AG04449 (cell line): Measurements from ENCODE around the gene BMP6.
A peak's percentile ranks its signal among the peaks of the same experiment; 100 is the strongest.

Experiments used
- CTCF ChIA-PET: fragments of 350-600 bp; formaldehyde crosslinking; extraction: SDS; loops from one replicate; lab custom pipeline; 2021; ENCODE audit warnings: antibody characterized with exemption; lab: Yijun Ruan, JAX
- POLR2A ChIA-PET: fragments of 400-600, 350-600 bp; formaldehyde crosslinking; extraction: SDS; loops from one replicate; lab custom pipeline; 2020; ENCODE audit warnings: antibody characterized with exemption, inconsistent platforms; lab: Yijun Ruan, JAX
- DNase-seq: peaks from one replicate; pipeline ENCODE4 v3.0.0-alpha.2; 2010; ENCODE audit warnings: low read depth, low spot score
- H3K4me3 ChIP-seq: 2 replicates; pipeline ENCODE4 v1.5.1; 2011; ENCODE audit warnings: low read depth, mild to moderate bottlenecking, control low read depth, low read length
- CTCF ChIP-seq: IDR thresholded peaks from one replicate; pipeline ENCODE4 v1.5.1; 2011; ENCODE audit warnings: mild to moderate bottlenecking, moderate library complexity, low read length, control low read depth, inconsistent platforms; ENCODE audit not compliant: insufficient read depth; ENCODE audit errors: missing control alignments

The BMP6 gene

GRCh38 chr6:7693827-7694226 is 32.1 kb upstream of the BMP6 start:
- DNase-seq = no peak
- no peak overlapping the region for H3K4me3 ChIP-seq
- ChIA-PET CTCF (interaction anchor here (0.9 kb wide), 1 partner anchor 10 kb away, joined by 6 read pairs; no protein-coding TSS in a partner anchor), POLR2A (interaction anchor here (0.6 kb wide), 2 partner anchors 32 to 121 kb away, joined by 3 to 4 read pairs; no protein-coding TSS in a partner anchor)
- TF ChIP-seq CTCF = no peak

GRCh38 chr6:7696061-7696460 is 29.8 kb upstream of the BMP6 start:
- TF ChIP-seq CTCF = no peak
- ChIA-PET CTCF (no interaction called here), POLR2A (no interaction called here)
- no peak overlapping the region for H3K4me3 ChIP-seq
- no peak for DNase-seq

- DNase-seq = no peak
- no peak for TF ChIP-seq CTCF
- POLR2A ChIA-PET = no interaction called here
- H3K4me3 ChIP-seq = no peak overlapping the region
- CTCF ChIA-PET = interaction anchor here (3.6 kb wide), 1 partner anchor 25 kb away, joined by 18 read pairs; no protein-coding TSS in a partner anchor
These were observed 28.5 kb upstream of the BMP6 start for GRCh38 chr6:7697432-7697819.

GRCh38 chr6:7697820-7698623 is 27.9 kb upstream of the BMP6 start:
- ChIA-PET POLR2A (interaction anchor here (0.6 to 0.7 kb wide), 2 partner anchors 248 to 387 kb away, joined by 5 read pairs; no protein-coding TSS in a partner anchor), CTCF (interaction anchor here (0.7 to 3.6 kb wide), 2 partner anchors 21 to 24 kb away, joined by 3 to 18 read pairs; no protein-coding TSS in a partner anchor)
- H3K4me3 ChIP-seq = peak overlapping the region; percentile 26
- peak; percentile 61 for DNase-seq
- no peak for TF ChIP-seq CTCF

- ChIA-PET POLR2A (no interaction called here), CTCF (interaction anchor here (1.0 to 2.1 kb wide), 3 partner anchors 18 to 358 kb away, joined by 3 to 5 read pairs (median 4); no protein-coding TSS in a partner anchor)
- no peak overlapping the region for H3K4me3 ChIP-seq
- TF ChIP-seq CTCF = no peak
- DNase-seq = no peak
These were observed 24.6 kb upstream of the BMP6 start for GRCh38 chr6:7701212-7701834.
